ENCODE results near the gene CNTNAP2.

GRCh38 chr7:146375170-146375569 is 258.6 kb downstream of the CNTNAP2 start:
- TF ChIP-seq BCL11A (IDR thresholded peaks at IDR 0.05; ENCODE audit: low read depth in 2 of 2, low read length in 2 of 2) (no peak), POLR2A (IDR thresholded peaks at IDR 0.05; ENCODE audit: control extremely low read depth in 1 of 2, low read depth in 2 of 2, low read length in 2 of 2) (no peak)
- TF ChIP-seq, protein P1, sequence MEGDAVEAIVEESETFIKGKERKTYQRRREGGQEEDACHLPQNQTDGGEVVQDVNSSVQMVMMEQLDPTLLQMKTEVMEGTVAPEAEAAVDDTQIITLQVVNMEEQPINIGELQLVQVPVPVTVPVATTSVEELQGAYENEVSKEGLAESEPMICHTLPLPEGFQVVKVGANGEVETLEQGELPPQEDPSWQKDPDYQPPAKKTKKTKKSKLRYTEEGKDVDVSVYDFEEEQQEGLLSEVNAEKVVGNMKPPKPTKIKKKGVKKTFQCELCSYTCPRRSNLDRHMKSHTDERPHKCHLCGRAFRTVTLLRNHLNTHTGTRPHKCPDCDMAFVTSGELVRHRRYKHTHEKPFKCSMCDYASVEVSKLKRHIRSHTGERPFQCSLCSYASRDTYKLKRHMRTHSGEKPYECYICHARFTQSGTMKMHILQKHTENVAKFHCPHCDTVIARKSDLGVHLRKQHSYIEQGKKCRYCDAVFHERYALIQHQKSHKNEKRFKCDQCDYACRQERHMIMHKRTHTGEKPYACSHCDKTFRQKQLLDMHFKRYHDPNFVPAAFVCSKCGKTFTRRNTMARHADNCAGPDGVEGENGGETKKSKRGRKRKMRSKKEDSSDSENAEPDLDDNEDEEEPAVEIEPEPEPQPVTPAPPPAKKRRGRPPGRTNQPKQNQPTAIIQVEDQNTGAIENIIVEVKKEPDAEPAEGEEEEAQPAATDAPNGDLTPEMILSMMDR (IDR thresholded peaks at IDR 0.05; ENCODE audit: control extremely low read depth in 1 of 3, insufficient read depth in 1 of 3, low read depth in 1 of 3, low read length in 3 of 3) = no peak
